Mesenchymal stem cell (in vitro differentiated cells and primary cell): ENCODE results near the gene XCL2.

Experiments used
- DNase-seq: peaks from one replicate; pipeline ENCODE4 v3.0.0-alpha.2; 2013
- H2AFZ ChIP-seq: one replicate; pipeline ENCODE4 v1.6.1; 2013; ENCODE audit warnings: low read depth, mild to moderate bottlenecking, control low read depth, inconsistent platforms, low read length, moderate library complexity
- H2AK5ac ChIP-seq: 2 replicates; pipeline ENCODE4 v1.6.1; 2013; ENCODE audit warnings: low read length, moderate library complexity, mild to moderate bottlenecking, inconsistent platforms; ENCODE audit not compliant: severe bottlenecking
- H2BK120ac ChIP-seq: one replicate; pipeline ENCODE4 v1.6.1; 2013; ENCODE audit warnings: low read depth, mild to moderate bottlenecking, inconsistent platforms, low read length, moderate library complexity
- H2BK12ac ChIP-seq, 2 experiments: one replicate each; pipeline ENCODE4 v1.6.1; 2013; ENCODE audit warnings: inconsistent platforms in 2 of 2, low read length in 2 of 2, mild to moderate bottlenecking in 2 of 2, moderate library complexity in 2 of 2, control low read depth in 1 of 2
- H2BK15ac ChIP-seq: one replicate; pipeline ENCODE4 v1.6.1; 2013; ENCODE audit warnings: mild to moderate bottlenecking, low read depth, inconsistent platforms; ENCODE audit not compliant: poor library complexity, severe bottlenecking
- H2BK5ac ChIP-seq: 2 replicates; pipeline ENCODE4 v1.6.1; 2013; ENCODE audit warnings: low read depth, mild to moderate bottlenecking, low read length, control low read depth, inconsistent platforms; ENCODE audit not compliant: poor library complexity, severe bottlenecking
- H3K14ac ChIP-seq, 2 experiments: one replicate each; pipeline ENCODE4 v1.6.1; 2013; ENCODE audit warnings: inconsistent platforms in 2 of 2, low read length in 2 of 2, control low read depth in 1 of 2, mild to moderate bottlenecking in 1 of 2, moderate library complexity in 1 of 2
- H3K18ac ChIP-seq, 2 experiments: one replicate each; pipeline ENCODE4 v1.6.1; 2013; ENCODE audit warnings: inconsistent platforms in 2 of 2, low read length in 2 of 2, control low read depth in 1 of 2, low read depth in 1 of 2, mild to moderate bottlenecking in 1 of 2
- H3K23ac ChIP-seq, 2 experiments: one replicate each; pipeline ENCODE4 v1.6.1; 2013; ENCODE audit warnings: inconsistent platforms in 2 of 2, low read length in 2 of 2, mild to moderate bottlenecking in 2 of 2, moderate library complexity in 2 of 2, control low read depth in 1 of 2
- H3K27ac ChIP-seq: 2 replicates; pipeline ENCODE4 v1.5.1; 2013; ENCODE audit warnings: mild to moderate bottlenecking, moderate library complexity, low read length, control low read depth, inconsistent platforms; ENCODE audit not compliant: poor library complexity, severe bottlenecking
- H3K27me3 ChIP-seq, 2 experiments: 2 replicates each; pipeline versions ENCODE4 v1.6.1 to v1.7.0; 2013; ENCODE audit warnings: low read length in 2 of 2, mild to moderate bottlenecking in 2 of 2, moderate library complexity in 2 of 2, control low read depth in 1 of 2, inconsistent platforms in 1 of 2; ENCODE audit not compliant: control insufficient read depth in 1 of 2, insufficient read depth in 1 of 2
- H3K36me3 ChIP-seq, 2 experiments: 2 replicates each; pipeline versions ENCODE4 v1.6.1 to v1.7.0; 2013; ENCODE audit warnings: low read length in 2 of 2, control low read depth in 1 of 2, inconsistent platforms in 1 of 2, low read depth in 1 of 2, mild to moderate bottlenecking in 1 of 2; ENCODE audit not compliant: insufficient read depth in 2 of 2, control insufficient read depth in 1 of 2
- H3K4ac ChIP-seq, 2 experiments: one replicate each; pipeline ENCODE4 v1.6.1; 2013; ENCODE audit warnings: inconsistent platforms in 2 of 2, low read length in 2 of 2, mild to moderate bottlenecking in 2 of 2, moderate library complexity in 2 of 2, control low read depth in 1 of 2, low read depth in 1 of 2
- H3K4me1 ChIP-seq: 2 replicates; pipeline ENCODE4 v1.6.1; 2013; ENCODE audit warnings: low read depth, low read length, control low read depth; ENCODE audit not compliant: control insufficient read depth, insufficient read depth
- H3K4me2 ChIP-seq: 2 replicates; pipeline ENCODE4 v1.6.1; 2013; ENCODE audit warnings: low read length, mild to moderate bottlenecking, inconsistent platforms; ENCODE audit not compliant: poor library complexity, severe bottlenecking
- H3K4me3 ChIP-seq, 2 experiments: 2 replicates each; pipeline versions ENCODE4 v1.5.1 to v1.7.0; 2013; ENCODE audit warnings: low read length in 2 of 2, mild to moderate bottlenecking in 2 of 2, control low read depth in 1 of 2, low read depth in 1 of 2; ENCODE audit not compliant: insufficient read depth in 1 of 2
- H3K79me1 ChIP-seq: replicated peaks from 2 replicates; pipeline ENCODE4 v1.6.1; 2013; ENCODE audit warnings: mild to moderate bottlenecking, control low read depth, low read length, inconsistent platforms; ENCODE audit not compliant: poor library complexity, severe bottlenecking
- H3K9ac ChIP-seq: 2 replicates; pipeline ENCODE4 v1.7.0; 2013; ENCODE audit warnings: mild to moderate bottlenecking, low read length, moderate library complexity
- H3K9me3 ChIP-seq: 2 replicates; pipeline ENCODE4 v1.7.0; 2013; ENCODE audit warnings: mild to moderate bottlenecking, low read length; ENCODE audit not compliant: control insufficient read depth
- H4K8ac ChIP-seq: one replicate; pipeline ENCODE4 v1.6.1; 2013; ENCODE audit warnings: inconsistent platforms, mild to moderate bottlenecking, low read length, moderate library complexity
- H4K91ac ChIP-seq: one replicate; pipeline ENCODE4 v1.6.1; 2013; ENCODE audit warnings: mild to moderate bottlenecking, low read length, inconsistent platforms
- WGBS: methylation state at CpG from one replicate; pipeline ENCODE4 v1.1.7; 2013; ENCODE audit warnings: mixed read lengths; 5-methylcytosine and 5-hydroxymethylcytosine counted together

XCL2 gene

DNA sequence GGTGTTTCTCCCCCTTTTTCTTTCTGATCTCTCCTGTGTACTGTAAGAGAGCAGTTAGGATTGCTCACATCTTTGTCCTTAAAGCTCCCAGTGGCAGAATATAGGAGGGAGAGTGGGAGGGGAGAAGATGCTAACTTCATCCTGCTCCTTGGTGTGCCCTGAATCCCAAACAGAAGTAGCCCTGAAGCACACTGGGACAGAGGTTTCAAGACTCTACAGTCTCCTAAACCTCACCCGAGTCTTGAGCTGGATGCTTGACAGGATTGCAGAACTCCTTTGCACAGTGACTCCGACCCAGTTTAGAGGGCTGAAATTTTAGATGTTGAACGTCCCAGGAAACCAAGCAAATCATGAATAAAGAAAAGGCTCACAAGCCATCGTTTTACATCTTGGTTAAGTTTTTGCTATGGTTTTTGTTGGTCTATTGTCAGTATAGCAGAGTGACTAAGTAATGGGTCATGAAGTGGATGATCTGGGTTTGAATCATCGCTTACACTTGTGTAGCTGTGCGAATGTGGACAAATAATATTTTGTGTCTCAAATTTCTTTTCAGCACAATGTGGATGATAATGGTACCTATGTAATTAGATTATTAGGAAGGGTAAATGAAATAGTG is 37.5 kb downstream of the XCL2 start:
- WGBS, result 58% methylated on average over 6 of the region's 6 CpGs
- H3K4me3 ChIP-seq, result peak overlapping the region in 1 of 2 experiments; percentile 40
- no peak overlapping the region for H3K18ac ChIP-seq
- no peak overlapping the region for H4K91ac ChIP-seq
- no peaks in the 10 kb centered on the region for H3K79me1 ChIP-seq
- no peak overlapping the region for H3K4me2 ChIP-seq
- no peak for DNase-seq
- no peaks in the 10 kb centered on the region for H3K36me3 ChIP-seq
- H3K4me1 ChIP-seq, result peaks cover 2% of the 10 kb centered on the region
- no peak overlapping the region for H3K14ac ChIP-seq
- no peak overlapping the region for H2BK5ac ChIP-seq
- no peak overlapping the region for H2AK5ac ChIP-seq
- H3K9me3 ChIP-seq, result no peaks in the 10 kb centered on the region
- H3K27me3 ChIP-seq, result no peaks in the 10 kb centered on the region
- peak overlapping the region; percentile 77 for H3K9ac ChIP-seq
- H3K23ac ChIP-seq, result no peak overlapping the region
- H3K27ac ChIP-seq, result no peak overlapping the region
- no peak overlapping the region for H3K4ac ChIP-seq
- H2AFZ ChIP-seq, result no peak overlapping the region
- H4K8ac ChIP-seq, result no peak overlapping the region
- no peak overlapping the region for H2BK15ac ChIP-seq
- no peak overlapping the region for H2BK120ac ChIP-seq
- no peak overlapping the region for H2BK12ac ChIP-seq

DNA sequence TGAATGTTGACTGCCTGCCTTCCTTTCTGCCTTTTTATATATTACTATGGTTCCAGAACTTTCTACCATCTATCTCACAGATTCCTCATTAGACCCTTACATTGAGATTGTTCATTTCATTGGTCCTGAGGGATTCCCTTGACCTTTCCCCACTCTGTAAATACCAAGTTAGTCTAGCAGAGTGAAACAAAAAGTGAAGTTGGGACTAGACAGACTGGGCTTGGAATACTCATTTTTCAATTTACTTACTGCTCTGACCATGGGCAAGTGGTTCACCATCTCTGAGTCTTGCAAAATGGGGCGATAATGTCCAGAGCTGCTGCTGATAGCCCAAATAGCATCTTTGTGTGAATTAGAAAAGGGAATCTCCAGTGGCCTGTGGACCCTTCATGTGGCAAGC is 38.8 kb downstream of the XCL2 start:
- no peak overlapping the region for H3K18ac ChIP-seq
- H3K4me3 ChIP-seq, result no peak overlapping the region
- H3K14ac ChIP-seq, result no peak overlapping the region
- no peak overlapping the region for H3K27ac ChIP-seq
- H3K27me3 ChIP-seq, result no peaks in the 10 kb centered on the region
- H2BK5ac ChIP-seq, result no peak overlapping the region
- no peak overlapping the region for H4K91ac ChIP-seq
- WGBS, result 100% methylated on average over 1 of the region's 1 CpG
- no peak overlapping the region for H2AFZ ChIP-seq
- H3K4ac ChIP-seq, result no peak overlapping the region
- no peaks in the 10 kb centered on the region for H3K9me3 ChIP-seq
- H2AK5ac ChIP-seq, result no peak overlapping the region
- H3K4me1 ChIP-seq, result peaks cover 2% of the 10 kb centered on the region
- no peak overlapping the region for H2BK15ac ChIP-seq
- H3K4me2 ChIP-seq, result no peak overlapping the region
- H4K8ac ChIP-seq, result no peak overlapping the region
- no peaks in the 10 kb centered on the region for H3K36me3 ChIP-seq
- no peak overlapping the region for H3K23ac ChIP-seq
- no peak for DNase-seq
- peak overlapping the region; percentile 77 for H3K9ac ChIP-seq
- no peak overlapping the region for H2BK120ac ChIP-seq
- no peak overlapping the region for H2BK12ac ChIP-seq
- H3K79me1 ChIP-seq, result no peaks in the 10 kb centered on the region

DNA sequence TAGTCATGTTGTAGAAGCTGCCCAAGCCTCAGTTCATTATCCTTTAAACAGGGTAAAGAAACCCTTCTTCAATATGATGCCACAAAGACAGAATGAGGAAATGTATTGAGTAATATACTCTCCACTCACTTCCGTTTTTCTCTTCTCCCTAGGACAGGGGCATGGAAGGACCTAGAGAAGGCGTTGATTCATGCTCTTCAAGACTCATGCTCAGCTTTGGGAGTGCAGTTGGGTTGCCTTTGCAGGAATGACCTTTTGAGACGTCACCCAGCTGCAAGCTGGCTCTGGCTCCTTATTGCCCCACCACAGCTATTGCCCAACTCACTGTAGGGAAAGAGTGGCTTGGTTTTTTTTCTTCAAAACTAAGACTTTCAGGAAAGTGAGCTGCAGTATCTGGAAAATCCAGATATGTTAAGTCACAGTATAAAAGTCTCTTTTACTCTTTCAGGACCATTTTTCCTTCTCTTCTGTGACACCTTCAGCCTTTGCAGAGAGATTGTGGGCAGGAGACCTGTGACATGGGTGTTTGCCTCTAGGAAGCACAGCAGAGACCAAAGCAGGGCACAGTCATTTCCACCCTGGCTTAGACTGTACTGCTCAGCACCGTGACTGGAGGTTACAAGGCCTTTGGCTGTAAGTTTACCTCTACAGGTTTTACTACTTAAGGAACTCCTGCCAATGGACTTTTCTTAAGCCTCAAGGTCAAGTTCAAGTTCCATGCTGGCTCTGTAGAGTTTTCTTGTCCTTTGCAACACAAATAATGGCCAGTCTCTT is 39.5 kb downstream of the XCL2 start:
- no peak overlapping the region for H3K18ac ChIP-seq
- 95% methylated on average over 4 of the region's 4 CpGs for WGBS
- H3K27ac ChIP-seq, result no peak overlapping the region

DNA sequence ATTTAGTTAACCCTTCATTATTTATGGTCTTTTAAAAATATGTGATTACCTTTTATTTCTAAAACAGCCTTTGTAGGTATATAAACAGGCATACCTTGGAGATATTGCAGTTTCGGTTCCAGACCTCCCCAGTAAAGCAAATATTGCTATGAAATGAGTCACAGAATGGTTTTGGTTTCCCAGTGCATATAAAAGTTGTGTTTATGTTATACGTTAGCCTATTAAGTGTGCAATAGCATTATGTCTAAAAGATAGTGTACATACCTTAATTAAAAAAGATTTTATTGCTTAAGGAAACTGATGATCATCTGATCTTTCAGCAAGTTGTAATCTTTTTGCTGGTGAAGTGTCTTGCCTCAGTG is 44.1 kb downstream of the XCL2 start:
- Histone ChIP-seq H3K18ac (no peak overlapping the region), H3K79me1 (no peaks in the 10 kb centered on the region), H4K91ac (no peak overlapping the region), H3K4me2 (no peak overlapping the region), H3K14ac (no peak overlapping the region), H3K27ac (no peak overlapping the region), H3K4me3 (no peak overlapping the region), H2BK15ac (no peak overlapping the region), H3K36me3 (no peaks in the 10 kb centered on the region), H2BK12ac (peak overlapping the region in 1 of 2 experiments; percentile 55), H2AK5ac (no peak overlapping the region), H2BK120ac (no peak overlapping the region), H3K9me3 (no peaks in the 10 kb centered on the region), H3K9ac (no peak overlapping the region), H3K4ac (no peak overlapping the region), H2BK5ac (no peak overlapping the region), H4K8ac (no peak overlapping the region), H3K27me3 (no peaks in the 10 kb centered on the region), H2AFZ (no peak overlapping the region), H3K23ac (no peak overlapping the region), H3K4me1 (peaks cover 6% of the 10 kb centered on the region)
- no peak for DNase-seq
- 71% methylated on average over 1 of the region's 2 CpGs for WGBS

More for the DNA sequence above, 39.5 kb downstream of the XCL2 start:
- H3K23ac ChIP-seq, result no peak overlapping the region
- no peak overlapping the region for H2BK15ac ChIP-seq
- H2BK120ac ChIP-seq, result no peak overlapping the region
- no peak overlapping the region for H4K8ac ChIP-seq
- no peak overlapping the region for H2AFZ ChIP-seq
- H4K91ac ChIP-seq, result no peak overlapping the region
- no peak overlapping the region for H3K14ac ChIP-seq
- no peaks in the 10 kb centered on the region for H3K27me3 ChIP-seq
- no peak overlapping the region for H2BK5ac ChIP-seq
- H3K9ac ChIP-seq, result no peak overlapping the region
- H3K9me3 ChIP-seq, result no peaks in the 10 kb centered on the region
- H3K4me1 ChIP-seq, result peaks cover 2% of the 10 kb centered on the region
- no peak overlapping the region for H3K4me3 ChIP-seq
- no peaks in the 10 kb centered on the region for H3K79me1 ChIP-seq
- peak; percentile 90 for DNase-seq
- no peak overlapping the region for H3K4ac ChIP-seq
- peak overlapping the region in 1 of 2 experiments; percentile 26 for H2BK12ac ChIP-seq
- H2AK5ac ChIP-seq, result no peak overlapping the region
- H3K36me3 ChIP-seq, result no peaks in the 10 kb centered on the region
- no peak overlapping the region for H3K4me2 ChIP-seq
